CD4-positive, alpha-beta T cell treated with Interleukin-17A for 1 hour (primary cell): ENCODE results near the gene CHST10.
A peak's percentile ranks its signal among the peaks of the same experiment; 100 is the strongest.
"Not testable (repeated sequence)": the region's sequence is repeated elsewhere in the genome, so short reads cannot be mapped to it uniquely, and the experiment has no call there.

ENCODE experiments used
- DNase-seq: peaks from one replicate; pipeline ENCODE4 v3.0.0-alpha.2; 2020

The CHST10 gene

GRCh38 chr2:100391735-100392515, 25.5 kb downstream of the CHST10 start:
- no peak for DNase-seq

DNA sequence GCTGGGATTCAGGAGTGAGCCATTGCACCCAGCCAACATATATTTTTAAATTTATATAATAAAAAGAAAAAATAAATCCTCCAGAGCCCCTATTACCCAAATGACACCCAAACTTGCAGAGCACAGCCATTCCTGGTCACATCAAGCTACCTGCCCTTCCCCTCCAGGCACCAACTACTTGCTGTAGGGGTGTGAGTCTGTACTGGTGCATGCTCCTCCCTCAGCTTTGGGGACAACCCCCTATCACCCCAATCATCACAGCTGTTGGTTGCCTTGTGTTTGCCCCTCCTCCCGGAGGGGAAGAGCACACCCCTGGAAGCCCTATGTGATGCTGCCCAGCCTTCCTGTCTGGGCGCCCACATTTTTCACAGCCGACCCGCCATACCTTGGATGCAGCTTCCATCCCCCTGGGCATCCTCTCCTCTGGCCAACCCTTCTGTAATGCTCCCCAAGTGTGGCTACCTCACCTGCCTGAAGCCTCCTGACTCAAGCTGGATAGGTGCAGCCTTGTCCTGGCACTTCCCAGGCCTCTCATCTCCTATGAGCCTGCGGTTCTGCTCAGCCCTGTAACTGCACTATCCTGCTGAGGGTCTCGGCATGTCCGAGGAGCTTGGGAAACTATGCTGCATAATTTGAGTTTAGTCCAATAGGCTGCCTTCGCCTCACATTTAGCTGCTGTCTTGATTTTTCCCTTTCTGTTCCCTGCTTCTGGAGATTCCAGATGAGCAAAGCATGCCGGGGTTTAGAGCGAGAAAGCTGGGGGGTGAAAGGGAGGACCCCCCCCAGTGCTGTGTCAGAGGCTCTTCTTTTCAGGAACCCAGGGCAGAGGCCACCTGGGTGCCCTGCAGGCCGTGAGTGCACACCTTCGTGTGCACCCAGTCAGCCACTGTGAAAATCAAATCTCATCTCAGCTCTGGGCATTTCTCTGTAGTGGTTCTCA, 27.2 kb downstream of the CHST10 start:
- DNase-seq: no peak

GRCh38 chr2:100388703-100389102, 28.8 kb downstream of the CHST10 start:
- DNase-seq: no peak

GRCh38 chr2:100383954-100384353, 33.5 kb downstream of the CHST10 start:
- no peak for DNase-seq

- DNase-seq: no peak
These were observed 34.2 kb downstream of the CHST10 start for GRCh38 chr2:100383306-100383705.

- DNase-seq: peak; percentile 56
These were observed 36.2 kb downstream of the CHST10 start for GRCh38 chr2:100381240-100381639.

DNA sequence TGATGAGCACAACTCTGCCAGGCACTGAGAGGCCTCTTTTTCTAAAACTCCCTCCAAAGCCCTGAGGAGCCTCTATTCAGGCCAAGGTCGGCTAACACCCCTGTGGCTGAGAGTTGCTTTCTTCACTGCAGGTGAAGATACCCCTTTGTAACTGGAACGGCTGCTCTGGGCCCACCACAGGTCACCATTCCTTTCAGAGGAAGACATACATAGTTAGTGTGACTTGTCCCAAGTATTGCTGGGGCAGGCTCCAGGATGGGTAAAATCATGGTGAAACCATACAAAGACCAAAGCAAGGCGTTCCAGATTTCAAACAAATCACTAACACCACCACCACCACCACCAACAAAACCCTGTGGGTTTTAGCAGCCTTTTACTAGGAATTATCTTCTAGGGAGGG, 36.8 kb downstream of the CHST10 start:
- DNase-seq: no peak

- DNase-seq: no peak
These were observed 40.6 kb downstream of the CHST10 start for GRCh38 chr2:100376836-100377235.

GRCh38 chr2:100367163-100367562, 50.3 kb downstream of the CHST10 start:
- DNase-seq: no peak

DNA sequence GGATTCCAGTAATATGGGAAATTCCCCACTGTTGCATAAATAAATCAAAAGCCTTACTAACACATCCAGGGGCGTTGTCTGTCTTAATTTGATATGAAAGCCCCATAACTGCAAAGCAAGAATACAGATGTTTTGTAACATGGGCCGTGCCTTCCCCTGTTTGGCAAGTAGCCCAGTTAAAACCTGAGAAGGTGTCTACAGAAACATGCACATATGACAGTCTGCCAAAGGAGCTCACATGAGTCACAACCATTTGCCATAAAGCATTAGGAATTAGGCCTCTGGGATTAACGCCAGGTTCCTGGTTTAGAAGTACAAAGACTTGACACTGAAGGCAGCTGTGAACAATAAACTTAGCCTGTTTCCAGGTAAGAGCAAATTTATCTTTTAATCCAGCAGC, 52.0 kb downstream of the CHST10 start:
- DNase-seq: no peak

DNA sequence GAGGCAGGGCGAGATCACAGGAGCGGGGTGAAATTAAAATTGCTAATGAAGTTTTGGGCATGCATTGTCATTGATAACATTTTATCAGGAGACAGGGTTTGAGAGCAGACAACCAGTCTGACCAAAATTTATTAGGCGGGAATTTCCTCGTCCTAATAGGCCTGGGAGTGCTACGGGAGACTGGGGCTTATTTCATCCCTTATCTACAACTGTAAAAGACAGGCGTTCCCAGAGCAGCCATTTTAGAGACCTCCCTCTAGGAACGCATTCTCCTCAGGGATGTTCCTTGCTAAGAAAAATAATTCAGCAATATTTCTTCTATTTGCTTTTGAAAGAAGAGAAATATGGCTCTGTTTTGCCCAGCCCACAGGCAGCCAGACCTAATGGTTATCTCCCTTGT, 55.2 kb downstream of the CHST10 start:
- not testable (repeated sequence) for DNase-seq

DNA sequence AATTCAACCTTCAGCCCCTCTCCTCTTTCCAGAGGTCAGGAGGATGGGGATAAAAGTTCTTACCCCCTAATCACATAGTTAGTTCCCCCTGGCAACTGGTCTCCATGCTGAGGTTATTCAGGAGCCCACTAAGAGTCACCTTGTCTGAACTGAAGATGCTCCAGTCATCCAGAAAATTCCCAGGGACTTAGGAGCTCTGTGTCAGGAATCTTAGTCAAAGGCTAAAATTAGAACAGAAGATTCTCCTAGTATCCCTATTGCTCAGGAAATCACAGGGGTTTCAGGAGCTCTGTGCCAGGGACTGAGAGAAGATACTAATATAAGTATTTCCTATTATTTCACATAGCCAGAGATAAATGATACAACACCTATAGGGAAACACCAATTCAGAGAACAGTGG, 57.9 kb downstream of the CHST10 start:
- no peak for DNase-seq

DNA sequence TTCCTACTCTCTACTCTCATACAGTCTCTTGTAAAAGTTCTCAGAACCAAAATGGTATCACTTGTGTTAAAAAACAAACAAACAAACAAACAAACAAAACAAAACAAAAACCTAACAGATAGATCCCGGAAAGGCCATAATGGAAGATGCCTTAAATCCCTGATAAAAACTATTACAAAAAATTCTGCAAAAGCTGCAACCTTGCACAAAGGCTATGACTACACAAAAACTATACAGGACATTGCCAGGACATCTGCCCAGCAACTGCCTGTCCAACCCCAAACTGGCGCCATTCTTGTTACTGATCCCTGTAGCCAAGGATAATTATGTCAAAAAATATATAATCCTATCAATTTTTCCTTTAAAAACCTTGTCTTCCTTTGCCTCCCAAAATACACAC, 58.9 kb downstream of the CHST10 start:
- DNase-seq: no peak

DNA sequence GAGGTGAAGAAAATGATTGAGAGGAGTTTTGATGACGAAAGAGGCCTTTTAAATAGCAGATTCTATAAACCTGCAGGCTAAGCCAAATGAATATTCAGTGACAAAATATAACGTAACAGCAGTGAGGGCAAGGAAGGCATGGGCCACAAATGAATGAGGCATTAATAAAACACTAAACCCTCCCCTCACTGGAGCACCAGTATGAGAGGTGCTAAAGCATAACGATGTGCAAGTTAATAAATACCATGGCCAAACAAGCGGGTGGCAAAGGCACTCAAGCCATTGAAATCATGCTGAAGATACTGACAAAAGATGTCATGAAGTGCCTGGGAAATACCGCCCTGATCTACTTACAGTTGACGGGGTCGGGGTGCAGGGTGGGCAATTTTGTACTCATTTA, 64.9 kb downstream of the CHST10 start:
- no peak for DNase-seq

DNA sequence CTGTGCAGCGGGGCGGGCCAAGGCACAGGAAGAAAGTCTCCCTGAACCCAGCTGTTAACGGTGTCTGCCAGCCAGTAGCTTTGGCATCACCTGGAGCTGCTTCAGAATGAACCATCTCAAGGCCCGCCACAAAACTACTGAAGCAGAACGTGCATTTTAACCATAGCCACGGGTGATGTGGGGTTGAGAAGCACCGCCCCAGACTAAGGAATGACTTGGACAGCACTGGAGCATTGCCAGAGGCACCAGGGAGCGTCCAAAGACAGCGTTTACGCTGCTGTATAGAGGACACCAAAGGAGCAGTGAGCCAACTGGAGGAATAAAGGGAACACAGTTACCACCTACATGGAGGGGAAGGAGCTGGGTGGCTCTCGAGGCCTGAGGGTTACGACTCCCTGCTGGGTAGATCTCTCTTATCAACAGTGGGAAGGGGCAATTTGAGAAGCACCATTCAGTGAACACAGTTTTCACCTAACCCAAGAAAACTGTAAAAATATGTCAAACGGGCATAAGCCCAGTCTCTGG, 66.7 kb downstream of the CHST10 start:
- no peak for DNase-seq

DNA sequence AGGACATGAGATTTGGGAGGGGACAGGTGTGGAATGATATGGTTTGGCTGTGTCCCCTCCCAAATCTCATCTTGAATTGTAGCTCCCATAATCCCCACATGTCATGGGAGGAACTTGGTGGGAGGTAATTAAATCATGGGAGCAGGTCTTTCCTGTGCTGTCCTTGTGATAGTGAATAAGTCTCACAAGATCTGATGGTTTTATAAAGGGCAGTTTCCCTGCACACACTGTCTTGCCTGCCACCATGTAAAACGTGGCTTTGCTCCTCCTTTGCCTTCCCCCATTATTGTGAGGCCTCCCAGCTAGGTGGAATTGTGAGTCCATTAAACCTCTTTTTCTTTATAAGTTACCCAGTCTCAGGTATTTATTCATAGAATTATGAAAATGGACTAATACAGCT, 72.3 kb downstream of the CHST10 start:
- DNase-seq: not testable (repeated sequence)

GRCh38 chr2:100344433-100344832, 73.0 kb downstream of the CHST10 start:
- DNase-seq: no peak

DNA sequence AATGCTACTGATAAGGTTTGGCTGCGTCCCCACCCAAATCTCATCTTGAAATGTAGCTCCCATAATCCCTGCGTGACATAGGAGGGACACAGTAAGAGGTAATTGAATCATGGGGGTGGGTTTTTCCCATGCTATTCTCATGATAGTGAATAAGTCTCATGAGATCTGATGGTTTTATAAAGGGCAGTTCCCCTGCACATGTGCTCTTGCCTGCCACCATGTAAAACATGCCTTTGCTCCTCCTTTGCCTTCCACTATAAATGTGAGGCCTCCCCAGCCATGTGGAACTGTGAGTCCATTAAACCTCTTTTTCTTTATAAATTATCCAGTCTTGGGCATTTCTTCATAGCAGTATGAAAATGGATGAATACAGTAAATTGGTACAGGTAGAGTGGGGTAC, 75.0 kb downstream of the CHST10 start:
- DNase-seq: not testable (repeated sequence)
